EL (cell line): ENCODE results near the gene PHLPP1.
"Not testable (repeated sequence)": the region's sequence is repeated elsewhere in the genome, so short reads cannot be mapped to it uniquely, and the experiment has no call there.

ENCODE experiments used
- DNase-seq: peaks from one replicate; pipeline ENCODE4 v3.0.0-alpha.2; 2016

The PHLPP1 gene

GRCh38 chr18:62899534-62899933 lies 184.2 kb downstream of the PHLPP1 start:
- no peak for DNase-seq

GRCh38 chr18:62900132-62900883 lies 185.0 kb downstream of the PHLPP1 start:
- DNase-seq = no peak

- no peak for DNase-seq
Measured at GRCh38 chr18:62902776-62903175, 187.4 kb downstream of the PHLPP1 start.

GRCh38 chr18:62904396-62905285 lies 189.3 kb downstream of the PHLPP1 start:
- DNase-seq = no peak

- DNase-seq = no peak
Measured at GRCh38 chr18:62912885-62913284, 197.5 kb downstream of the PHLPP1 start.

GRCh38 chr18:62913824-62914223 lies 198.5 kb downstream of the PHLPP1 start:
- not testable (repeated sequence) for DNase-seq

- DNase-seq = no peak
Measured at GRCh38 chr18:62914871-62915392, 199.6 kb downstream of the PHLPP1 start.

- DNase-seq = no peak
Measured at GRCh38 chr18:62918361-62918760, 203.0 kb downstream of the PHLPP1 start.

GRCh38 chr18:62919109-62919838 lies 203.9 kb downstream of the PHLPP1 start:
- DNase-seq = no peak

- DNase-seq = peak; percentile 58
Measured at GRCh38 chr18:62925031-62925688, 209.8 kb downstream of the PHLPP1 start.

- peak; percentile 50 for DNase-seq
Measured at GRCh38 chr18:62928326-62928725, 213.0 kb downstream of the PHLPP1 start.

GRCh38 chr18:62933261-62933887 lies 218.0 kb downstream of the PHLPP1 start:
- no peak for DNase-seq

- no peak for DNase-seq
Measured at GRCh38 chr18:62935994-62936393, 220.7 kb downstream of the PHLPP1 start.

GRCh38 chr18:62937065-62937464 lies 221.7 kb downstream of the PHLPP1 start:
- peak; percentile 43 for DNase-seq

- DNase-seq = peak; percentile 58
Measured at GRCh38 chr18:62938006-62938405, 222.7 kb downstream of the PHLPP1 start.

GRCh38 chr18:62938487-62938886 lies 223.1 kb downstream of the PHLPP1 start:
- no peak for DNase-seq

GRCh38 chr18:62939433-62939832 lies 224.1 kb downstream of the PHLPP1 start:
- DNase-seq = no peak

GRCh38 chr18:62939926-62940325 lies 224.6 kb downstream of the PHLPP1 start:
- no peak for DNase-seq

GRCh38 chr18:62942578-62942977 lies 227.2 kb downstream of the PHLPP1 start:
- no peak for DNase-seq

- DNase-seq = no peak
Measured at GRCh38 chr18:62944454-62944853, 229.1 kb downstream of the PHLPP1 start.

GRCh38 chr18:62948788-62949187 lies 233.4 kb downstream of the PHLPP1 start:
- DNase-seq = no peak

- no peak for DNase-seq
Measured at GRCh38 chr18:62950246-62950645, 234.9 kb downstream of the PHLPP1 start.
